GM12878 (cell line): Measurements from ENCODE around the gene ODR4. TPM values are rescaled to one million over a fixed set of nuclear protein-coding genes. Genes with fewer than 3 reads are reported as not detected.

ENCODE experiments used
- ATAC-seq: fragments of 200-7000 bp; cut with Tn5 transposase; 3 replicates; pipeline ENCODE4 v1.9.1; 2020; ENCODE audit warnings: mild to moderate bottlenecking, moderate library complexity
- Bru-seq: library from RNA; stranded (reverse); fragments of 400-500 nt; gene quantifications from one replicate; lab custom pipeline; 2021; lab: Mats Ljungman, UMichigan
- BruChase-seq, 2 experiments: library from RNA; stranded (reverse); fragments of 400-500 nt; gene quantifications; one replicate each; lab custom pipeline; 2021; lab: Mats Ljungman, UMichigan
- BruUV-seq: library from RNA; stranded (reverse); fragments of 400-500 nt; replicated peaks from 2 replicates; lab custom pipeline; 2021; lab: Mats Ljungman, UMichigan
- CTCF ChIA-PET: fragments of 300-600 bp; sonication (Branson Sonifier 250); formaldehyde crosslinking; extraction: SDS; loops from one replicate; lab custom pipeline; 2021; ENCODE audit warnings: inconsistent platforms; lab: Yijun Ruan, JAX
- POLR2A ChIA-PET: fragments of 350-600 bp; formaldehyde crosslinking; extraction: SDS; loops from one replicate; lab custom pipeline; 2021; ENCODE audit warnings: inconsistent platforms; lab: Charles Lee
- RAD21 ChIA-PET: fragments of 300-600 bp; sonication (Branson Sonifier 250); formaldehyde crosslinking; loops from one replicate; lab custom pipeline; 2023; ENCODE audit warnings: antibody characterized with exemption; ENCODE audit not compliant: unreplicated experiment; lab: Charles Lee
- SMC1A ChIA-PET: fragments of 300-600 bp; sonication (Branson Sonifier 250); formaldehyde crosslinking; loops from one replicate; lab custom pipeline; 2023; ENCODE audit not compliant: unreplicated experiment, uncharacterized antibody; lab: Charles Lee
- DNase-seq: peaks from one replicate; pipeline ENCODE4 v3.0.0-alpha.2; 2011; ENCODE audit warnings: low read depth, low spot score
- FAIRE-seq: peaks from 3 replicates; lab custom pipeline; 2011; peaks lifted over from hg19 to GRCh38; lab: Jason Lieb, UNC
- H2AFZ ChIP-seq: 2 replicates; pipeline ENCODE4 v1.6.0; 2011; ENCODE audit warnings: low read depth, low read length, control low read depth; ENCODE audit not compliant: control insufficient read depth
- H3K27ac ChIP-seq: 2 replicates; pipeline ENCODE4 v1.5.1; 2011; ENCODE audit warnings: control low read depth; ENCODE audit not compliant: control insufficient read depth, insufficient read depth
- H3K27me3 ChIP-seq, 2 experiments: replicated peaks in 1 of 2; 2 replicates each; pipeline versions ENCODE4 v1.6.0 to v1.6.1; 2011; ENCODE audit warnings: low read length in 1 of 2; ENCODE audit not compliant: control insufficient read depth in 2 of 2, insufficient read depth in 2 of 2
- H3K36me3 ChIP-seq, 2 experiments: 2 replicates each; pipeline ENCODE4 v1.5.1; 2011; ENCODE audit warnings: low read length in 1 of 2; ENCODE audit not compliant: control insufficient read depth in 2 of 2, insufficient read depth in 2 of 2
- H3K4me1 ChIP-seq: 2 replicates; pipeline ENCODE4 v1.6.1; 2011; ENCODE audit warnings: mild to moderate bottlenecking, low read length, moderate library complexity, mixed read lengths; ENCODE audit not compliant: control insufficient read depth, insufficient read depth
- H3K4me2 ChIP-seq: 2 replicates; pipeline ENCODE4 v1.6.0; 2011; ENCODE audit warnings: control low read depth; ENCODE audit not compliant: control insufficient read depth, insufficient read depth
- H3K4me3 ChIP-seq: fragments of 200-600 bp; sonication (generic); 2 replicates; pipeline ENCODE4 v1.5.1; 2016
- H3K79me2 ChIP-seq: 2 replicates; pipeline ENCODE4 v1.6.0; 2011; ENCODE audit warnings: low read length; ENCODE audit not compliant: control insufficient read depth, insufficient read depth
- H3K9ac ChIP-seq: 2 replicates; pipeline ENCODE4 v1.8.0; 2011; ENCODE audit warnings: low read length, control low read depth, mixed read lengths; ENCODE audit not compliant: control insufficient read depth, insufficient read depth
- H3K9me3 ChIP-seq: replicated peaks from 3 replicates; pipeline ENCODE4 v1.5.1; 2011; ENCODE audit warnings: mild to moderate bottlenecking, low read length; ENCODE audit not compliant: control insufficient read depth, insufficient read depth
- H4K20me1 ChIP-seq: 2 replicates; pipeline ENCODE4 v1.6.0; 2011; ENCODE audit not compliant: control insufficient read depth, insufficient read depth
- ATF2 ChIP-seq: IDR thresholded peaks from 2 replicates; pipeline ENCODE4 v1.6.1; 2012; ENCODE audit warnings: low read length, inconsistent platforms
- BCL3 ChIP-seq: IDR thresholded peaks from 2 replicates; pipeline ENCODE4 v1.6.1; 2011; ENCODE audit warnings: borderline replicate concordance, low read depth, mild to moderate bottlenecking, moderate library complexity, low read length; ENCODE audit not compliant: insufficient read depth, poor library complexity, severe bottlenecking
- FOS ChIP-seq: IDR thresholded peaks from 3 replicates; pipeline ENCODE4 v1.6.1; 2011; ENCODE audit warnings: borderline replicate concordance; ENCODE audit not compliant: insufficient read length; ENCODE audit errors: extremely low read depth
- NR2C1 ChIP-seq: fragments of 450-650 bp; IDR thresholded peaks from 2 replicates; pipeline ENCODE4 v1.6.1; 2017; ENCODE audit warnings: antibody characterized with exemption, mild to moderate bottlenecking, moderate library complexity
- POLR2AphosphoS5 ChIP-seq: IDR thresholded peaks from 2 replicates; pipeline ENCODE4 v1.6.1; 2011; ENCODE audit warnings: mild to moderate bottlenecking, low read length, inconsistent platforms
- POU2F2 ChIP-seq: IDR thresholded peaks from 3 replicates; pipeline ENCODE4 v1.6.1; 2011; ENCODE audit warnings: low read depth, mild to moderate bottlenecking, low read length, borderline replicate concordance
- SIX5 ChIP-seq: IDR thresholded peaks from 2 replicates; pipeline ENCODE4 v1.6.1; 2011; ENCODE audit warnings: mild to moderate bottlenecking, low read depth, low read length, moderate library complexity; ENCODE audit not compliant: severe bottlenecking
- TCF12 ChIP-seq: IDR thresholded peaks from 2 replicates; pipeline ENCODE4 v1.6.1; 2011; ENCODE audit warnings: low read depth, mild to moderate bottlenecking, low read length
- ZSCAN29 ChIP-seq: fragments of 450-650 bp; IDR thresholded peaks from 2 replicates; pipeline ENCODE4 v1.6.1; 2017; ENCODE audit warnings: mild to moderate bottlenecking, moderate library complexity
- WGBS: methylation state at CpG from one replicate; pipeline ENCODE4 v1.1.6; 2016; ENCODE audit warnings: low lambda C conversion rate; ENCODE audit not compliant: insufficient replicate concordance, insufficient coverage; ENCODE audit errors: missing lambda C conversion rate; 5-methylcytosine and 5-hydroxymethylcytosine counted together
- in situ Hi-C: fragments of 300-500 bp; cut with MboI; formaldehyde crosslinking; loops from 9 replicates; pipeline ENCODE4 v1.14.3; 2018; ENCODE audit warnings: mixed read lengths
- intact Hi-C: fragments of 100-400 bp; cut with micrococcal nuclease; formaldehyde crosslinking; loops from one replicate; pipeline ENCODE4 v1.14.2; 2022; ENCODE audit not compliant: unreplicated experiment
- long read RNA-seq, 2 experiments: library from polyadenylated mRNA; unstranded; transcript quantifications; one replicate each; pipeline ENCODE4 v2.0.0, GENCODE V29; 2019 to 2020
- polyA minus RNA-seq, 3 experiments: library from RNA; depleted of rRNA, polyadenylated mRNA; stranded (reverse); fragments of >200 nt; gene quantifications; 2 replicates each; pipeline ENCODE4 v1.2.3, GENCODE V29; 2011
- polyA plus RNA-seq, 11 experiments: library from polyadenylated mRNA; depleted of rRNA in 4 of 11; unstranded in 6 of 11; stranded (reverse) in 5 of 11; fragments of >200 nt; fragmentation: Nextera tagmentation in 4 of 11; fragmentation: Illumina TruSeq in 1 of 11; extraction: Ambion mirVana in 4 of 11; extraction: Trizol in 1 of 11; gene quantifications; 1 replicate in 1 of 11; 2 replicates in 10 of 11; pipeline versions ENCODE4 v1.2.1 to v1.2.3, GENCODE V29; 2011 to 2016; ENCODE audit warnings: inconsistent platforms in 2 of 11, missing spikeins in 2 of 11, low read depth in 1 of 11
- total RNA-seq, 4 experiments: library from RNA; depleted of rRNA in 3 of 4; stranded (reverse); fragments of >200 nt in 3 of 4; fragmentation: Illumina TruSeq in 1 of 4; extraction: Trizol in 1 of 4; gene quantifications; 2 replicates each; pipeline versions ENCODE4 v1.2.1 to v1.2.3, GENCODE V29; 2013 to 2021

Gene ODR4
- 67.2 and 68.2 TPM in 2 replicates for total RNA-seq (2013; cell fraction: nucleolus; rRNA removed)
- total RNA-seq (2014; rRNA removed): 10.6 and 10.7 TPM in 2 replicates
- total RNA-seq (2014; rRNA removed; fragmentation: Illumina TruSeq; extraction: Trizol): 15.1 and 16.3 TPM in 2 replicates
- total RNA-seq (2021): 12.3 TPM in 2 replicates
- 3.6 TPM for polyA plus RNA-seq (2011; ENCODE audit: low read depth)
- 14.1 and 26.1 TPM in 2 replicates for polyA plus RNA-seq (2011; rRNA removed)
- polyA plus RNA-seq (2011; cell fraction: cytosol; rRNA removed): 3.8 and 4.4 TPM in 2 replicates
- polyA plus RNA-seq (2011; cell fraction: nucleus; rRNA removed): 12.8 and 17.3 TPM in 2 replicates
- polyA plus RNA-seq (2012): 8.6 and 9.5 TPM in 2 replicates
- polyA plus RNA-seq (2014; fragmentation: Illumina TruSeq; extraction: Trizol): 11.8 and 16.3 TPM in 2 replicates
- polyA plus RNA-seq (2014; fragmentation: Nextera tagmentation; extraction: Ambion mirVana): 10 to 100 TPM; 12.6 to 15.4 TPM
- polyA plus RNA-seq (2014; rRNA removed): 10.4 and 11.0 TPM in 2 replicates
- 10 to 100 TPM; 19.3 to 19.4 TPM for polyA plus RNA-seq (2016; fragmentation: Nextera tagmentation; extraction: Ambion mirVana)
- polyA minus RNA-seq (2011; rRNA and poly(A)+ RNA removed): 8.6 and 11.1 TPM in 2 replicates
- 2.5 and 4.6 TPM in 2 replicates for polyA minus RNA-seq (2011; cell fraction: cytosol; rRNA and poly(A)+ RNA removed)
- polyA minus RNA-seq (2011; cell fraction: nucleus; rRNA and poly(A)+ RNA removed): 11.7 and 14.7 TPM in 2 replicates
- Bru-seq, nascent RNA: percentile 90 among the genes with signal in this experiment
- BruChase-seq, experiment 1, labeled RNA remaining after a 6-hour chase: percentile 86 among the genes with signal in this experiment
- percentile 91 among the genes with signal in this experiment for BruChase-seq, experiment 2, labeled RNA remaining after a 2-hour chase
- long read RNA-seq, experiment 1, transcript ODR4-201 (14 exons, 3,792 nt): major isoform, 5 of 12 reads
- long read RNA-seq, experiment 1, partial matches to known transcripts: 0 of 12 reads
- long read RNA-seq, experiment 1, other reads (novel, unspliced or antisense): 7 of 12 reads
- long read RNA-seq, experiment 2, transcript ODR4-201 (14 exons, 3,792 nt): major isoform, 66 of 100 reads
- long read RNA-seq, experiment 2, partial matches to known transcripts: 7 of 100 reads
- long read RNA-seq, experiment 2, other reads (novel, unspliced or antisense): 23 of 100 reads

- FAIRE-seq: peak; percentile 97
- CTCF ChIA-PET: interaction anchor here (0.7 to 2.4 kb wide), 27 partner anchors 9 to 611 kb away, joined by 3 to 10 read pairs (median 5); no protein-coding TSS in a partner anchor
- H3K9me3 ChIP-seq: no peaks in the 10 kb centered on the region; the same call in 2 of the 3 replicates
- in situ Hi-C loops (no loop called here), intact Hi-C loops (loop anchor here (1.0 kb wide), 1 partner anchor 611 kb away; no protein-coding TSS in a partner anchor)
- peak; percentile 96 for DNase-seq
- RAD21 ChIA-PET: interaction anchor here (0.5 to 1.1 kb wide), 5 partner anchors 11 to 611 kb away, joined by 3 to 5 read pairs (median 4); no protein-coding TSS in a partner anchor
- H3K4me3 ChIP-seq: peak within 1 kb of the TSS; percentile 83
- peak within 1 kb of the TSS; percentile 93 for H3K27ac ChIP-seq
- H3K27me3 ChIP-seq: no peaks in the 10 kb centered on the region
- peaks cover 0 to 9% of the 10 kb centered on the region in 2 experiments; a peak in 3 of 4 replicates for H3K36me3 ChIP-seq
- peaks cover 70% of the 10 kb centered on the region for H3K79me2 ChIP-seq
- peak; percentile 92 for ATAC-seq
- peak within 1 kb of the TSS; percentile 99 for H2AFZ ChIP-seq
- WGBS: under 1% methylated on average over 59 of the region's 60 CpGs
- SMC1A ChIA-PET: interaction anchor here (0.8 to 2.1 kb wide), 6 partner anchors 9 to 137 kb away, joined by 3 to 10 read pairs (median 4); no protein-coding TSS in a partner anchor
- POLR2A ChIA-PET: interaction anchor here (0.7 to 1.6 kb wide), 8 partner anchors 9 to 1219 kb away, joined by 3 to 4 read pairs (median 4); no protein-coding TSS in a partner anchor
- H4K20me1 ChIP-seq: no peaks in the 10 kb centered on the region
- H3K9ac ChIP-seq: peak within 1 kb of the TSS; percentile 90
- BruUV-seq: no TSS peak
- peak within 1 kb of the TSS; percentile 85 for H3K4me2 ChIP-seq
- H3K4me1 ChIP-seq: no peaks in the 10 kb centered on the region; the same call in 1 of the 2 replicates
- TF ChIP-seq TCF12 (peak; percentile 18; the same call in 1 of the 2 replicates), POU2F2 (0 out of 3 replicates have a peak, but pooled peaks have one; percentile 38), BCL3 (no peak), SIX5 (peak; percentile 81), POLR2AphosphoS5 (peak; percentile 45; the same call in 1 of the 2 replicates), ZSCAN29 (no peak), ATF2 (peak; percentile 22; the same call in 1 of the 2 replicates), FOS (no peak), NR2C1 (peak; percentile 63)
Measured at GRCh38 chr1:186375152-186375928, at the start of gene ODR4, which contains the start of gene TPR. Gene ODR4, plus strand, starts transcription at chr1:186375838. Its CDS starts 3,948 bp downstream, at chr1:186379786. Gene TPR, minus strand, starts transcription at chr1:186375253. Its CDS starts 225 bp downstream, at chr1:186375028.
